Endothelial cell of umbilical vein (primary cell): ENCODE data around the gene NPY. TPM values are rescaled to one million over a fixed set of nuclear protein-coding genes. Genes with fewer than 3 reads are reported as not detected.

Experiments used
- BruUV-seq: library from RNA; stranded (reverse); fragments of 400-500 nt; replicated peaks from 2 replicates; lab custom pipeline; 2021; lab: Mats Ljungman, UMichigan
- CTCF ChIA-PET: fragments of 300-600, 350-600 bp; sonication (Branson Sonifier 250); formaldehyde crosslinking; loops from one replicate; lab custom pipeline; 2021; ENCODE audit warnings: antibody characterized with exemption, inconsistent platforms; lab: Charles Lee
- POLR2A ChIA-PET: fragments of 300-600, 350-600 bp; sonication (Branson Sonifier 250); formaldehyde crosslinking; loops from one replicate; lab custom pipeline; 2021; ENCODE audit warnings: antibody characterized with exemption, inconsistent platforms; lab: Charles Lee
- DNase-seq: peaks from one replicate; pipeline ENCODE4 v3.0.0-alpha.2; 2011; ENCODE audit warnings: low read depth, low spot score
- FAIRE-seq: peaks from 2 replicates; lab custom pipeline; 2011; peaks lifted over from hg19 to GRCh38; lab: Jason Lieb, UNC
- H2AFZ ChIP-seq: 2 replicates; pipeline ENCODE4 v1.6.0; 2012; ENCODE audit warnings: low read depth, low read length, control low read depth, inconsistent platforms
- H3K27ac ChIP-seq: 2 replicates; pipeline ENCODE4 v1.5.1; 2011; ENCODE audit warnings: low read depth, mild to moderate bottlenecking, control low read depth, low read length, moderate library complexity; ENCODE audit not compliant: insufficient read depth
- H3K27me3 ChIP-seq, 2 experiments: 2 replicates each; pipeline versions ENCODE4 v1.6.0 to v1.6.1; 2011; ENCODE audit warnings: low read length in 2 of 2, mixed read lengths in 1 of 2; ENCODE audit not compliant: control insufficient read depth in 2 of 2, insufficient read depth in 2 of 2
- H3K36me3 ChIP-seq, 2 experiments: 2 replicates in 1 of 2; 3 replicates in 1 of 2; pipeline ENCODE4 v1.5.1; 2011; ENCODE audit warnings: low read length in 2 of 2, mild to moderate bottlenecking in 1 of 2, moderate library complexity in 1 of 2; ENCODE audit not compliant: control insufficient read depth in 2 of 2, insufficient read depth in 2 of 2; ENCODE audit errors: extremely low read depth in 1 of 2
- H3K4me1 ChIP-seq: 3 replicates; pipeline ENCODE4 v1.5.1; 2011; ENCODE audit warnings: mild to moderate bottlenecking, low read length; ENCODE audit not compliant: control insufficient read depth, insufficient read depth; ENCODE audit errors: extremely low read depth
- H3K4me2 ChIP-seq: 2 replicates; pipeline ENCODE4 v1.6.1; 2011; ENCODE audit warnings: low read length, control low read depth, mixed read lengths; ENCODE audit not compliant: insufficient read depth
- H3K4me3 ChIP-seq, 3 experiments: fragments of 200-600 bp in 1 of 3; sonication (generic), shearing (Covaris generic) in 1 of 3; replicated peaks in 1 of 3; 2 replicates each; pipeline ENCODE4 v1.5.1; 2011 to 2016; ENCODE audit warnings: control low read depth in 3 of 3, low read length in 3 of 3, mild to moderate bottlenecking in 2 of 3, inconsistent platforms in 1 of 3, low read depth in 1 of 3, moderate library complexity in 1 of 3; ENCODE audit not compliant: insufficient read depth in 1 of 3
- H3K79me2 ChIP-seq: 2 replicates; pipeline ENCODE4 v1.6.0; 2012; ENCODE audit warnings: low read length, inconsistent platforms; ENCODE audit not compliant: control insufficient read depth, insufficient read depth
- H3K9ac ChIP-seq: replicated peaks from 2 replicates; pipeline ENCODE3; 2011; ENCODE audit warnings: low read length, control low read depth; ENCODE audit not compliant: insufficient read depth; ENCODE audit errors: extremely low read depth
- H3K9me1 ChIP-seq: replicated peaks from 3 replicates; pipeline ENCODE4 v1.6.0; 2011; ENCODE audit warnings: mild to moderate bottlenecking, low read length; ENCODE audit not compliant: control insufficient read depth, insufficient read depth; ENCODE audit errors: extremely low read depth
- H3K9me3 ChIP-seq: replicated peaks from 2 replicates; pipeline ENCODE4 v1.5.1; 2012; ENCODE audit warnings: low read length, inconsistent platforms; ENCODE audit not compliant: control insufficient read depth, insufficient read depth
- H4K20me1 ChIP-seq: replicated peaks from 2 replicates; pipeline ENCODE3; 2011; ENCODE audit warnings: mild to moderate bottlenecking, low read length; ENCODE audit not compliant: control insufficient read depth, insufficient read depth; ENCODE audit errors: extremely low read depth
- CTCF ChIP-seq, 2 donors: IDR thresholded peaks; 1 replicate in 1 of 2; 2 replicates in 1 of 2; pipeline ENCODE4 v1.5.1; 2011; ENCODE audit warnings: low read length in 2 of 2, mild to moderate bottlenecking in 2 of 2, moderate library complexity in 2 of 2, control low read depth in 1 of 2, inconsistent platforms in 1 of 2, low read depth in 1 of 2; ENCODE audit not compliant: insufficient read depth in 1 of 2; ENCODE audit errors: extremely low read depth in 1 of 2
- EZH2 ChIP-seq: IDR thresholded peaks from 2 replicates; pipeline ENCODE4 v1.6.1; 2012; ENCODE audit warnings: borderline replicate concordance, low read depth, mild to moderate bottlenecking, moderate library complexity, low read length, inconsistent platforms; ENCODE audit not compliant: severe bottlenecking
- FOS ChIP-seq: IDR thresholded peaks from 2 replicates; pipeline ENCODE4 v1.6.1; 2011; ENCODE audit warnings: mild to moderate bottlenecking, low read length, moderate library complexity, borderline replicate concordance; ENCODE audit not compliant: insufficient read depth
- GATA2 ChIP-seq: IDR thresholded peaks from 2 replicates; pipeline ENCODE4 v1.7.0; 2011; ENCODE audit warnings: low read depth, mild to moderate bottlenecking, moderate library complexity, mixed read lengths, low read length; ENCODE audit not compliant: insufficient read length, insufficient read depth
- JUN ChIP-seq: IDR thresholded peaks from 2 replicates; pipeline ENCODE4 v1.6.1; 2011; ENCODE audit warnings: borderline replicate concordance, low read depth; ENCODE audit not compliant: insufficient read length, insufficient read depth
- MAX ChIP-seq: IDR thresholded peaks from 2 replicates; pipeline ENCODE4 v1.6.1; 2011; ENCODE audit not compliant: insufficient read depth, insufficient read length
- MYC ChIP-seq: IDR thresholded peaks from one replicate; pipeline ENCODE4 v1.6.1; 2011; ENCODE audit warnings: mild to moderate bottlenecking, low read depth, low read length
- POLR2A ChIP-seq: IDR thresholded peaks from 2 replicates; pipeline ENCODE4 v1.6.1; 2012; ENCODE audit warnings: low read depth, mild to moderate bottlenecking, control low read depth, low read length
- POLR2AphosphoS5 ChIP-seq: IDR thresholded peaks from 2 replicates; pipeline ENCODE4 v1.6.1; 2012; ENCODE audit warnings: low read depth, mild to moderate bottlenecking, control low read depth, low read length, moderate library complexity; ENCODE audit not compliant: insufficient read depth
- dilution Hi-C: fragments of 300-500 bp; cut with MboI; formaldehyde crosslinking; loops from one replicate; pipeline ENCODE4 v1.15.0; 2019; ENCODE audit warnings: low sequenced_read_pairs; ENCODE audit not compliant: extremely low pct_ligation_motif_present
- intact Hi-C: fragments of 100-400 bp; cut with micrococcal nuclease; formaldehyde crosslinking; loops from one replicate; pipeline ENCODE4 v1.10.0; 2022
- polyA plus RNA-seq, 4 experiments: library from polyadenylated mRNA; depleted of rRNA in 3 of 4; stranded (reverse) in 3 of 4; unstranded in 1 of 4; fragments of >200 nt; gene quantifications; 2 replicates each; pipeline versions ENCODE4 v1.2.1 to v1.2.3, GENCODE V29; 2011 to 2012; ENCODE audit warnings: missing spikeins in 1 of 4
- total RNA-seq: library from RNA; stranded (reverse); gene quantifications from 2 replicates; pipeline ENCODE4 v1.2.3, GENCODE V29; 2021

NPY gene
- total and polyA plus RNA-seq, 2 donors (not counting 3 experiments of a cell fraction or from before 2014, with no cell fraction given), result not detected

- no peaks in the 10 kb centered on the region for H3K36me3 ChIP-seq
- H3K4me2 ChIP-seq, result no peak overlapping the region
- intact Hi-C loops, result loop anchor here (10.0 kb wide), 1 partner anchor 797 kb away; no protein-coding TSS in a partner anchor
- TF ChIP-seq MYC, result no peak
- TF ChIP-seq POLR2A, result no peak
- no peak for TF ChIP-seq POLR2AphosphoS5
- TF ChIP-seq GATA2, result no peak
- no peak for TF ChIP-seq FOS
- no peak for TF ChIP-seq MAX
- TF ChIP-seq JUN, result no peak
- TF ChIP-seq CTCF (IDR thresholded peaks at IDR 0.05; ENCODE audit: extremely low read depth in 1 of 2, insufficient read depth in 1 of 2, low read depth in 1 of 2, low read length in 2 of 2), result no peak
- no peak for TF ChIP-seq EZH2
- dilution Hi-C loops, result no loop called here
- no peak for FAIRE-seq
- H3K4me1 ChIP-seq, result no peaks in the 10 kb centered on the region
- POLR2A ChIA-PET, result no interaction called here
- H3K4me3 ChIP-seq, result no peak overlapping the region
- BruUV-seq, result no TSS peak
- H3K9me3 ChIP-seq, result no peaks in the 10 kb centered on the region
- CTCF ChIA-PET, result no interaction called here
- no peaks in the 10 kb centered on the region for H3K79me2 ChIP-seq
- H4K20me1 ChIP-seq, result no peaks in the 10 kb centered on the region
- DNase-seq, result no peak
- H3K9me1 ChIP-seq, result no peaks in the 10 kb centered on the region
- H3K27me3 ChIP-seq, result peaks cover 0 to 3% of the 10 kb centered on the region in 2 experiments
- H3K9ac ChIP-seq, result no peak overlapping the region
- H3K27ac ChIP-seq, result no peak overlapping the region
- H2AFZ ChIP-seq, result no peak overlapping the region
These were observed 13.4 kb downstream of the NPY start for GRCh38 chr7:24297362-24297761.
